Measurements from ENCODE around the gene STXBP2.

STXBP2 gene

GRCh38 chr19:7670790-7671189 lies 33.9 kb downstream of the STXBP2 start:
- H3K4me1 ChIP-seq (ENCODE audit: control insufficient read depth in 2 of 2, insufficient read depth in 1 of 2, low read depth in 1 of 2, low read length in 2 of 2), result peaks cover 0 to 5% of the 10 kb centered on the region in 2 donors
- no peak overlapping the region for H2BK120ac ChIP-seq (ENCODE audit: low read depth, low read length)
- no peak overlapping the region for H2BK12ac ChIP-seq (ENCODE audit: low read length)
- no peak overlapping the region for H2BK5ac ChIP-seq (ENCODE audit: low read length)
- H3K18ac ChIP-seq (ENCODE audit: low read length), result no peak overlapping the region
- no peak overlapping the region for H3K14ac ChIP-seq (ENCODE audit: low read length)
- H3K4me2 ChIP-seq (ENCODE audit: insufficient read depth, low read length, poor library complexity, severe bottlenecking), result no peak overlapping the region
- peak overlapping the region; percentile 17 for H2AK5ac ChIP-seq (ENCODE audit: low read depth, low read length)
- no CpG with 5 or more reads among the region's 9 CpGs for WGBS, 2 donors (ENCODE audit: extremely low coverage in 2 of 2, insufficient read length in 2 of 2, insufficient replicate concordance in 1 of 2)
- H3K27me3 ChIP-seq (ENCODE audit: control insufficient read depth in 3 of 3, insufficient read depth in 3 of 3, low read depth in 1 of 3, low read length in 3 of 3), result peaks cover 0 to 22% (median 20%) of the 10 kb centered on the region in 3 experiments
- no peak overlapping the region for H3K27ac ChIP-seq (replicated peaks; ENCODE audit: low read length)
- H3K4me3 ChIP-seq (ENCODE audit: low read length in 2 of 2), result peak overlapping the region in 1 of 2 donors; percentile 47
- H3K9me3 ChIP-seq (replicated peaks in 1 of 2; ENCODE audit: control insufficient read depth in 2 of 2, insufficient read depth in 1 of 2, low read depth in 1 of 2, low read length in 2 of 2), result peaks cover 0 to 3% of the 10 kb centered on the region in 2 donors
- H3K4ac ChIP-seq (ENCODE audit: low read length), result no peak overlapping the region
- H3K36me3 ChIP-seq (replicated peaks in 1 of 2; ENCODE audit: control insufficient read depth in 2 of 2, insufficient read depth in 2 of 2, low read length in 2 of 2), result no peaks in the 10 kb centered on the region
- no peak overlapping the region for H2BK15ac ChIP-seq (ENCODE audit: low read length)
- no peak overlapping the region for H4K8ac ChIP-seq (ENCODE audit: low read depth, low read length)
- H3K79me1 ChIP-seq (ENCODE audit: low read depth, low read length), result no peaks in the 10 kb centered on the region
- H3K23ac ChIP-seq (ENCODE audit: low read depth, low read length, poor library complexity), result no peak overlapping the region
- H2AFZ ChIP-seq (ENCODE audit: low read length), result peak overlapping the region; percentile 80
- H4K91ac ChIP-seq (ENCODE audit: low read depth, low read length, poor library complexity), result no peak overlapping the region
- no peak for DNase-seq (ENCODE audit: low spot score)
- no peak overlapping the region for H3K9ac ChIP-seq (ENCODE audit: low read depth, low read length, poor library complexity)

GRCh38 chr19:7672522-7672921 lies 35.6 kb downstream of the STXBP2 start:
- Histone ChIP-seq H3K36me3 (replicated peaks in 1 of 2; ENCODE audit: control insufficient read depth in 2 of 2, insufficient read depth in 2 of 2, low read length in 2 of 2) (no peaks in the 10 kb centered on the region), H3K18ac (ENCODE audit: low read length) (no peak overlapping the region), H3K4ac (ENCODE audit: low read length) (no peak overlapping the region), H3K27me3 (ENCODE audit: control insufficient read depth in 3 of 3, insufficient read depth in 3 of 3, low read depth in 1 of 3, low read length in 3 of 3) (peaks cover 0 to 24% (median 23%) of the 10 kb centered on the region in 3 experiments), H2BK120ac (ENCODE audit: low read depth, low read length) (no peak overlapping the region), H3K9me3 (replicated peaks in 1 of 2; ENCODE audit: control insufficient read depth in 2 of 2, insufficient read depth in 1 of 2, low read depth in 1 of 2, low read length in 2 of 2) (peaks cover 0 to 3% of the 10 kb centered on the region in 2 donors), H4K8ac (ENCODE audit: low read depth, low read length) (no peak overlapping the region), H4K91ac (ENCODE audit: low read depth, low read length, poor library complexity) (no peak overlapping the region), H3K4me3 (ENCODE audit: low read length in 2 of 2) (no peak overlapping the region), H2BK12ac (ENCODE audit: low read length) (no peak overlapping the region), H3K4me2 (ENCODE audit: insufficient read depth, low read length, poor library complexity, severe bottlenecking) (no peak overlapping the region), H2BK5ac (ENCODE audit: low read length) (no peak overlapping the region), H3K9ac (ENCODE audit: low read depth, low read length, poor library complexity) (no peak overlapping the region), H3K14ac (ENCODE audit: low read length) (no peak overlapping the region), H2BK15ac (ENCODE audit: low read length) (no peak overlapping the region), H2AFZ (ENCODE audit: low read length) (no peak overlapping the region), H3K23ac (ENCODE audit: low read depth, low read length, poor library complexity) (no peak overlapping the region), H2AK5ac (ENCODE audit: low read depth, low read length) (no peak overlapping the region), H3K27ac (replicated peaks; ENCODE audit: low read length) (no peak overlapping the region), H3K79me1 (ENCODE audit: low read depth, low read length) (peaks cover 1% of the 10 kb centered on the region), H3K4me1 (ENCODE audit: control insufficient read depth in 2 of 2, insufficient read depth in 1 of 2, low read depth in 1 of 2, low read length in 2 of 2) (peaks cover 0 to 5% of the 10 kb centered on the region in 2 donors)
- no peak for DNase-seq (ENCODE audit: low spot score)
- WGBS, 2 donors (ENCODE audit: extremely low coverage in 2 of 2, insufficient read length in 2 of 2, insufficient replicate concordance in 1 of 2), result no CpG with 5 or more reads among the region's 9 CpGs

- Histone ChIP-seq H2AFZ (ENCODE audit: low read length) (peak overlapping the region; percentile 66), H2BK120ac (ENCODE audit: low read depth, low read length) (no peak overlapping the region), H3K14ac (ENCODE audit: low read length) (no peak overlapping the region), H3K79me1 (ENCODE audit: low read depth, low read length) (peaks cover 4% of the 10 kb centered on the region), H3K9ac (ENCODE audit: low read depth, low read length, poor library complexity) (no peak overlapping the region), H3K4me2 (ENCODE audit: insufficient read depth, low read length, poor library complexity, severe bottlenecking) (no peak overlapping the region), H3K27ac (replicated peaks; ENCODE audit: low read length) (no peak overlapping the region), H3K36me3 (replicated peaks in 1 of 2; ENCODE audit: control insufficient read depth in 2 of 2, insufficient read depth in 2 of 2, low read length in 2 of 2) (no peaks in the 10 kb centered on the region), H2AK5ac (ENCODE audit: low read depth, low read length) (no peak overlapping the region), H3K4ac (ENCODE audit: low read length) (no peak overlapping the region), H2BK5ac (ENCODE audit: low read length) (no peak overlapping the region), H2BK15ac (ENCODE audit: low read length) (no peak overlapping the region), H4K8ac (ENCODE audit: low read depth, low read length) (no peak overlapping the region), H3K9me3 (replicated peaks in 1 of 2; ENCODE audit: control insufficient read depth in 2 of 2, insufficient read depth in 1 of 2, low read depth in 1 of 2, low read length in 2 of 2) (peaks cover 0 to 3% of the 10 kb centered on the region in 2 donors), H3K18ac (ENCODE audit: low read length) (no peak overlapping the region), H3K23ac (ENCODE audit: low read depth, low read length, poor library complexity) (no peak overlapping the region), H4K91ac (ENCODE audit: low read depth, low read length, poor library complexity) (no peak overlapping the region), H3K4me3 (ENCODE audit: low read length in 2 of 2) (no peak overlapping the region), H2BK12ac (ENCODE audit: low read length) (no peak overlapping the region), H3K27me3 (ENCODE audit: control insufficient read depth in 3 of 3, insufficient read depth in 3 of 3, low read depth in 1 of 3, low read length in 3 of 3) (peaks cover 0 to 26% (median 24%) of the 10 kb centered on the region in 3 experiments), H3K4me1 (ENCODE audit: control insufficient read depth in 2 of 2, insufficient read depth in 1 of 2, low read depth in 1 of 2, low read length in 2 of 2) (peaks cover 0 to 7% of the 10 kb centered on the region in 2 donors)
- no CpG with 5 or more reads among the region's 21 CpGs for WGBS, 2 donors (ENCODE audit: extremely low coverage in 2 of 2, insufficient read length in 2 of 2, insufficient replicate concordance in 1 of 2)
- no peak for DNase-seq (ENCODE audit: low spot score)
These were observed 37.4 kb downstream of the STXBP2 start for GRCh38 chr19:7674010-7675005.

GRCh38 chr19:7676376-7676775 lies 39.5 kb downstream of the STXBP2 start:
- Histone ChIP-seq H3K4me3 (ENCODE audit: low read length in 2 of 2) (no peak overlapping the region), H3K14ac (ENCODE audit: low read length) (no peak overlapping the region), H4K8ac (ENCODE audit: low read depth, low read length) (no peak overlapping the region), H3K27me3 (ENCODE audit: control insufficient read depth in 3 of 3, insufficient read depth in 3 of 3, low read depth in 1 of 3, low read length in 3 of 3) (peaks cover 0 to 15% (median 12%) of the 10 kb centered on the region in 3 experiments), H2AFZ (ENCODE audit: low read length) (no peak overlapping the region), H3K9me3 (replicated peaks in 1 of 2; ENCODE audit: control insufficient read depth in 2 of 2, insufficient read depth in 1 of 2, low read depth in 1 of 2, low read length in 2 of 2) (peaks cover 0 to 1% of the 10 kb centered on the region in 2 donors), H2BK15ac (ENCODE audit: low read length) (no peak overlapping the region), H3K23ac (ENCODE audit: low read depth, low read length, poor library complexity) (no peak overlapping the region), H3K18ac (ENCODE audit: low read length) (no peak overlapping the region), H2BK12ac (ENCODE audit: low read length) (no peak overlapping the region), H3K9ac (ENCODE audit: low read depth, low read length, poor library complexity) (no peak overlapping the region), H2AK5ac (ENCODE audit: low read depth, low read length) (no peak overlapping the region), H2BK5ac (ENCODE audit: low read length) (peak overlapping the region; percentile 82), H4K91ac (ENCODE audit: low read depth, low read length, poor library complexity) (no peak overlapping the region), H3K27ac (replicated peaks; ENCODE audit: low read length) (no peak overlapping the region), H3K79me1 (ENCODE audit: low read depth, low read length) (peaks cover 7% of the 10 kb centered on the region), H2BK120ac (ENCODE audit: low read depth, low read length) (no peak overlapping the region), H3K36me3 (replicated peaks in 1 of 2; ENCODE audit: control insufficient read depth in 2 of 2, insufficient read depth in 2 of 2, low read length in 2 of 2) (no peaks in the 10 kb centered on the region), H3K4me2 (ENCODE audit: insufficient read depth, low read length, poor library complexity, severe bottlenecking) (no peak overlapping the region), H3K4me1 (ENCODE audit: control insufficient read depth in 2 of 2, insufficient read depth in 1 of 2, low read depth in 1 of 2, low read length in 2 of 2) (peaks cover 4 to 6% of the 10 kb centered on the region in 2 donors), H3K4ac (ENCODE audit: low read length) (no peak overlapping the region)
- no CpG with 5 or more reads among the region's 7 CpGs for WGBS, 2 donors (ENCODE audit: extremely low coverage in 2 of 2, insufficient read length in 2 of 2, insufficient replicate concordance in 1 of 2)
- no peak for DNase-seq (ENCODE audit: low spot score)
